ENCODE measurements around the gene INS.
A peak's percentile ranks its signal among the peaks of the same experiment; 100 is the strongest.

INS gene

GRCh38 chr11:2160736-2161259 lies at the start of gene INS:
Gene INS (minus strand): TSS chr11:2161209. CDS start chr11:2160971, 238 bp downstream.
- DNase-seq, result no peak

- peak; percentile 27 for DNase-seq
Observed at GRCh38 chr11:2210366-2211112, 49.5 kb upstream of the INS start.

GRCh38 chr11:2209900-2210321 lies 48.9 kb upstream of the INS start:
- peak; percentile 26 for DNase-seq

GRCh38 chr11:2209370-2209801 lies 48.4 kb upstream of the INS start:
- peak; percentile 18 for DNase-seq

GRCh38 chr11:2208691-2209369 lies 47.8 kb upstream of the INS start:
- DNase-seq, result peak; percentile 16

GRCh38 chr11:2207773-2208621 lies 47.0 kb upstream of the INS start:
- peak; percentile 16 for DNase-seq

GRCh38 chr11:2207212-2207611 lies 46.2 kb upstream of the INS start:
- DNase-seq, result peak; percentile 14

GRCh38 chr11:2205981-2206690 lies 45.1 kb upstream of the INS start:
- peak; percentile 12 for DNase-seq

- DNase-seq, result peak; percentile 14
Observed at GRCh38 chr11:2205214-2205720, 44.3 kb upstream of the INS start.

GRCh38 chr11:2204361-2205213 lies 43.6 kb upstream of the INS start:
- DNase-seq, result peak; percentile 29

- peak; percentile 26 for DNase-seq
Observed at GRCh38 chr11:2203440-2204259, 42.6 kb upstream of the INS start.

GRCh38 chr11:2202900-2203439 lies 42.0 kb upstream of the INS start:
- DNase-seq, result no peak

- no peak for DNase-seq
Observed at GRCh38 chr11:2202071-2202899, 41.3 kb upstream of the INS start.

GRCh38 chr11:2201542-2201941 lies 40.5 kb upstream of the INS start:
- no peak for DNase-seq

GRCh38 chr11:2200957-2201519 lies 40.0 kb upstream of the INS start:
- DNase-seq, result no peak

- no peak for DNase-seq
Observed at GRCh38 chr11:2200536-2200935, 39.5 kb upstream of the INS start.

- DNase-seq, result no peak
Observed at GRCh38 chr11:2199466-2200341, 38.7 kb upstream of the INS start.
